LNCaP clone FGC (cell line): ENCODE results near the gene PPP1R15B.

ENCODE experiments used
- DNase-seq: peaks from one replicate; pipeline ENCODE4 v3.0.0-alpha.2; 2011; ENCODE audit warnings: low read depth
- H3K4me3 ChIP-seq: 2 replicates; pipeline ENCODE4 v1.5.1; 2011; ENCODE audit warnings: mild to moderate bottlenecking, low read depth, low read length, control low read depth
- TF ChIP-seq, protein P1 (sequence below): IDR thresholded peaks from 2 replicates; pipeline ENCODE4 v1.5.1; 2012; ENCODE audit warnings: mild to moderate bottlenecking; ENCODE audit not compliant: control insufficient read depth, insufficient read depth; ENCODE audit errors: extremely low read depth

The PPP1R15B gene

DNA sequence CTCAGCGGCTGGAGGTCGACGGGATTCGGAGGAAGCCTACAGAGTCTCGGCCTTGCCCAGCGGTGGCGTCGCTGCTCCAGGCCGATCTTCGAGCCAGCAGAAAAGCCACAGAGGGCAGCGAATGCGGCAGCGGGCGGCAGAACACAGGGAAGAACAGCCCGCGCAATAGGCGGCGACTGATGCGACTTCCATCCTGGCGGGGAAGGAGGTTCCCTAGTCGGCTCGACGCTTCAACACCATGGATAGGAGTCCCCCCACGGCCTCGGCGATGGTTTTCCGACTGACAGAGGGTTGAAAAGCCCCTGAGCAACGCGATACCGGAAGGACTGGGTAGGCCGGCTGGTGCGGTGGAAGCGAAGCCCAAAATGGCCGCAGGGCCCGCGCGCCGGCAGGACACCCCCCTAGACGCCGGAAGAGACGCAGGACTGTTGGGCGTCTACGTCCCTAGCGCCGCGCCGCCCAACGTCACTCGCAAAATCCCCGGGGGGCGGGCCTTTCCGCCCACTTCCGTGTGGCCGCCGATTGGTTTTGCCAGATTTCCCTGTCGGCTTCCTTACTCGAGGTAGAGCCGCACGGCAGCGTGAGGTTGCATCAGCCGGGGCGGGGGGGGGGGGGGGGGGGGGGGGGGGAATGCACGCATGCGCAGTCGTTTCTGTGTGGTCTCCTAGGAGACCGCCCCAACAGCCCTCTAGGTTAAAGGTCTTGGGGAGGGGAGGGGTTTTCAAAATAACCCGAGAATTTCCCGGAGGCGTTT is at the start of gene PPP1R15B:
TSS of gene PPP1R15B (minus strand) at position 367 of the 754 bp plus-strand sequence. CDS start 406 bp downstream, outside the sequence.
- DNase-seq, result peak; percentile 95

DNA sequence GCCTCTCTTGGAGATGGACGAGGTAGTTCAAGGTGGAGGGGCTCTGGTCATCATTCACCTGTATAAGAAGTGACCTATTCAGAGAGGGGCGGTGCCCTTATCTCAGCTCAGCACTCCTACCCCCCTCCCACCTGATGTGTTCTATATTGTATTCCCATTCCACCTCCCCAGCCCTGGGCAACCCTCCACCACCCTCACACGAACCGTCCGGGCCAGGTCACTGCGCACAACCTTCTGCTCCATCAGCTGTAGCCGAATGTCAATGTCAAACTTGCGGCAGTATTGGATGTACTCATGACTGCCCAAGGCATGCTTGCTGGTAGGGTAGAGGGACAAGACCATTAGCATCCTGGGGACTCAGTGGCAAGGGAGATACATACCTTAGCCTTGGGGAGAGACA is 48.7 kb upstream of the PPP1R15B start:
- DNase-seq, result no peak
- TF ChIP-seq, protein P1, sequence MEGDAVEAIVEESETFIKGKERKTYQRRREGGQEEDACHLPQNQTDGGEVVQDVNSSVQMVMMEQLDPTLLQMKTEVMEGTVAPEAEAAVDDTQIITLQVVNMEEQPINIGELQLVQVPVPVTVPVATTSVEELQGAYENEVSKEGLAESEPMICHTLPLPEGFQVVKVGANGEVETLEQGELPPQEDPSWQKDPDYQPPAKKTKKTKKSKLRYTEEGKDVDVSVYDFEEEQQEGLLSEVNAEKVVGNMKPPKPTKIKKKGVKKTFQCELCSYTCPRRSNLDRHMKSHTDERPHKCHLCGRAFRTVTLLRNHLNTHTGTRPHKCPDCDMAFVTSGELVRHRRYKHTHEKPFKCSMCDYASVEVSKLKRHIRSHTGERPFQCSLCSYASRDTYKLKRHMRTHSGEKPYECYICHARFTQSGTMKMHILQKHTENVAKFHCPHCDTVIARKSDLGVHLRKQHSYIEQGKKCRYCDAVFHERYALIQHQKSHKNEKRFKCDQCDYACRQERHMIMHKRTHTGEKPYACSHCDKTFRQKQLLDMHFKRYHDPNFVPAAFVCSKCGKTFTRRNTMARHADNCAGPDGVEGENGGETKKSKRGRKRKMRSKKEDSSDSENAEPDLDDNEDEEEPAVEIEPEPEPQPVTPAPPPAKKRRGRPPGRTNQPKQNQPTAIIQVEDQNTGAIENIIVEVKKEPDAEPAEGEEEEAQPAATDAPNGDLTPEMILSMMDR, result no peak
- no peak overlapping the region for H3K4me3 ChIP-seq

More for the DNA sequence above, at the start of gene PPP1R15B:
- TF ChIP-seq, protein P1, result no peak
- peak within 1 kb of the TSS; percentile 78 for H3K4me3 ChIP-seq

DNA sequence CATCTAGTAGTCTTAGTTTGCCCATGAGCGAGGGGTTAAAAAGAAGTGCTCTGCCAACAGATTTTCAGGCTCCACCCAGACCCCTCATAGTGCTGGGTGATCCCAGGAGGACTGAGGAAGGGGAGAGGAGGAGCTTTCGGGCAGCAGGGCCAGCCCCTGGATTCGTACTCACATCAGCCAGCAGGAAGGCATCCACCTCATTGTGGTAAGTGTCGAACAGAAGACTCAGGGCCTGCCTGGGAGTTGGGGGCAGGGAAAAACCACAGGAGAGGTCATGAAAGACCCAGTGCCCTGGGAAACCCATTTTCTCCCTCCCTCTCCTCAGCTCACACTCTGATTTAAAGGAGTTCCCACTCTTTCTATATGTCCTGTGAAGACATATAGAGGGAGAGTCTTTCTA is 48.1 kb upstream of the PPP1R15B start:
- TF ChIP-seq, protein P1, result no peak
- no peak overlapping the region for H3K4me3 ChIP-seq
- DNase-seq, result no peak

DNA sequence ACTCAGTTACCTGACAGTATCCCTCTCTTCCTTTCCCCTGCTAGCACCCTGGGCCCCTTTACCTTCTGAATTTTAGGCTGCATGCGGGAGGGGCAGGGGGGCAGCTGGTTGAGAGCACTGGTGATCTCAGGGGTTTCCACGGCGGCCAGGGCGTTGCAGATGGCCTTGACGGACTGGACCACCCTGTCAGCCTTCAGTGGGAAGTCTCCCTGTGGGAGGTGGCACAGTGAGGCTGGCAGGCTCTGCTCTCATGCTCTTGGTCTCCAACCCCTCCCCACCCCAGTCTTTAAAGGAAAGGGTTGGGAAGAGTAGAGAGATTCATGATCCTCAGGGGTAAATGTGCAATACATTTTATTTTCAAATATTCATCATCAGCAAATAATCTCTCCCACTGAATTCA is 46.0 kb upstream of the PPP1R15B start:
- no peak for DNase-seq
- H3K4me3 ChIP-seq, result no peak overlapping the region
- TF ChIP-seq, protein P1, result no peak

DNA sequence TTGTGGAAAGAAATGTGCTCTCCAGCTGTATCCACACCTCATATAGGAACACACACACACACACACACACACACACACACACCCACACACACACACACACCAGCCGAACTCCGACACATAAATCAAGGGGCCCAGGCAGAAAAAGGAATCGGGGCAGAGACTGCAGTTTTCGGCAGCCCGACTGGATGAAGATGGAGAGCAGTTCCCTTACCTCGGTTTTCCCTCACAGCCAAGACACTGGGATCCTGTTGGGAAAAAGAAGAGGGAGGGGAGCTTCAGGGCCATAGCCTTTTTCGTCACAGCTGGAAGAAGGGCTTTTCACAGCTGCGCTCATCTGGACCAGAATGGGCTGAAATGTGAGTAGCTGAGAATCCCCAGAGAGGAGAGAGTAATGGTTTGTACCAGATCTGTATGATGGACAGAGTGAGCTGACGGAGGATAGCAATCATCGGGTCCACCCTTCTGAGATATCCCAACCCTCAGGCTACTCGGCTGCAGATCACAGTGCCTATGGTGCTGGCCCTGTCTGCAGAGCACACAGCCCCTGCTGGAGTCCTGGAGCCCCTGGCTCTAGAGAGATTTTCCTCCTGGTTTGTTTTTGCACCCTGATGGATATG is 45.3 kb upstream of the PPP1R15B start:
- DNase-seq, result no peak
- TF ChIP-seq, protein P1, result no peak
- H3K4me3 ChIP-seq, result no peak overlapping the region

DNA sequence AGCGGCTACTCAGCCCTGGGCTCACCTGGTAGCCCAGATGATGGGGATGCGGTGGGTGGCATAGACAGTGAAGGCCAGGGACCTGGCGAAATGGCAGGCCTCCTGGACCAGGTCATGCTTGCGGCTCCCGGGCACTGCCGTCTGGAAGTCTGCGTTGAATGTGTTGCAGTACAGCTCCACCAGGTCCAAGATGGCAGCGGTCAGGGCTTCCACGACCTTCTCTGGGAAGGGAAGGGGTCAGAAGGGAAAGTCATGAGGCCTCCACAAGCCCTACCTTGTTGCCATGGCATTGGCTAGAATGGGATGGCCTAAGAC is 44.2 kb upstream of the PPP1R15B start:
- TF ChIP-seq, protein P1, result no peak
- H3K4me3 ChIP-seq, result no peak overlapping the region
- no peak for DNase-seq
